ENCODE data around the gene CDKN1B.

The CDKN1B gene

DNA sequence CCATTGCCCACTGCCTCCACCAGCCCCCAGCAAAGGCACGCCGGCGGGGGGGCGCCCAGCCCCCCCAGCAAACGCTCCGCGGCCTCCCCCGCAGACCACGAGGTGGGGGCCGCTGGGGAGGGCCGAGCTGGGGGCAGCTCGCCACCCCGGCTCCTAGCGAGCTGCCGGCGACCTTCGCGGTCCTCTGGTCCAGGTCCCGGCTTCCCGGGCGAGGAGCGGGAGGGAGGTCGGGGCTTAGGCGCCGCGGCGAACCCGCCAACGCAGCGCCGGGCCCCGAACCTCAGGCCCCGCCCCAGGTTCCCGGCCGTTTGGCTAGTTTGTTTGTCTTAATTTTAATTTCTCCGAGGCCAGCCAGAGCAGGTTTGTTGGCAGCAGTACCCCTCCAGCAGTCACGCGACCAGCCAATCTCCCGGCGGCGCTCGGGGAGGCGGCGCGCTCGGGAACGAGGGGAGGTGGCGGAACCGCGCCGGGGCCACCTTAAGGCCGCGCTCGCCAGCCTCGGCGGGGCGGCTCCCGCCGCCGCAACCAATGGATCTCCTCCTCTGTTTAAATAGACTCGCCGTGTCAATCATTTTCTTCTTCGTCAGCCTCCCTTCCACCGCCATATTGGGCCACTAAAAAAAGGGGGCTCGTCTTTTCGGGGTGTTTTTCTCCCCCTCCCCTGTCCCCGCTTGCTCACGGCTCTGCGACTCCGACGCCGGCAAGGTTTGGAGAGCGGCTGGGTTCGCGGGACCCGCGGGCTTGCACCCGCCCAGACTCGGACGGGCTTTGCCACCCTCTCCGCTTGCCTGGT is at the start of gene CDKN1B:
Gene CDKN1B (plus strand): TSS at position 576 of the 793 bp plus-strand sequence. CDS start 472 bp downstream, outside the sequence.
- peak; percentile 94 for DNase-seq (ENCODE audit: low spot score)

DNA sequence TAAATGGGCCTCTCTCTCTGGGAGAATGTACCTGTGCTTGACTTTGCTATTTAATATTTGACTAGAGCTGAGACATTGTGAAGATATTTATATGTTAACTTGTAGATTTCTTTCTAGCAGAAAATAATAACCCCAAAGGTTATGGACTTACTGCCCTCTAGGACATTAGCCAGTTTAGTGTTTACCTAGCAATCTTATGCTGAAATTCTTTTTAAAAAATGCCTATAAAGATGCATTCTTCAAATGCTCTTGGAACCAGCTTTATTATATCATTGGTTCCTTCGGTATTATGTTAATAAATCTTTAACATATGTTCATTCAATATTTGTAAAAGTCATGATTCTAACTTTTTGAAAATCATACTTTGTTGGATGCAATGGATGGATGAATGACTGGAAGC is 49.2 kb upstream of the CDKN1B start:
- no peak for DNase-seq (ENCODE audit: low spot score)

DNA sequence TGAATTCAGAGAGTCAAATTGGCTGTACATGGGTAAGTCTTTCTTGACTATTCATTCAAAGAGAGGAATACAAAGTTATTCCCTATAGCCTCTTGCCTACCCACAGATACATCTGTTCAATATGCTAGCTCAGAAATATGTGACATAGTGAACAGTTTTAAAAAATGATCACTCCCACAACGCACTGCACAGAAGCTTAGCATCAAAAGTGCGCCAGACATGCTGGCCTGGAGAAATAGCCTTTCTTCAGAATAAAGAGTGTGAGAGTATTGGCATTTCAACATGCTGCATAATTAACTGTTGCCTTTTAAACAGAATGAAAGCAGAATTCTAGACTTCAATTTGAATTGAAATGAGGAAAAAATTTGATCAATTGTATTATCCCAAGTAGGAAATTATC is 48.1 kb upstream of the CDKN1B start:
- no peak for DNase-seq (ENCODE audit: low spot score)

DNA sequence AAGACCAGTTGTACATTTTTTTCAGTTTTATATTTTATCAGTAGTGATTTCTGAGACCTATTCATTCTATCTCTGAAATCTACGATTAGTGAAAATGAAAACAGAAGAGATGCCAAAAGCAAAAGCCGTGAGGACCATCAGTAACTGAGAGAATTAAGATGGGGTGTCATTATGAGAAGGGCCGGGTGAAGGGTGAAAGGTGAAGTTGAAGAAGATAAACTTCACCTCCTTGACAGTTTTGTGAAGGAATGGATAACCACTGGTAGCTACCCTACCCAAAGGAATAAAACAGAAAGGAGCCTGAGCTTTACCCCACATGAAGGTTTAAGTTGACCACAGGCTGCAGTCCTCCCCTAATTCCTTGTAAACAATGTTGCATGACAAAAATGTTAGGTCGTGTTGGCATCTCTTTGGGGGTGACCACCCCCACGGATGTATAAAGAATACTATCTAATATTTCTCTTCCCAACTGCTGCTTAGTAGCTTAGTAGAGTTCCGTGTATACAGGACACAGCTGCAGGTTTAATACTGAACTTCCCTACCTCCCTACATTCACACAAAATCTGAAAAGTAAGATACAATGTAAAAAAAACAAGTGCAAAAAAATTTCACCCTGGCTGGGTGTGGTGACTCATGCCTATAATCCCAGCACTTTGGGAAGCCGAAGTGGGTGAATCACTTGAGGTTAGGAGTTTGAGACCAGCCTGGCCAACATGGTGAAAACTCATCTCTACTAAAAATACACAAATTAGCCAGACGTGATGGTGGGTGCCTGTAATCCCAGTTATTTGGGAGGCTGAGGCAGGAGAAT is 45.1 kb upstream of the CDKN1B start:
- no peak for DNase-seq (ENCODE audit: low spot score)

DNA sequence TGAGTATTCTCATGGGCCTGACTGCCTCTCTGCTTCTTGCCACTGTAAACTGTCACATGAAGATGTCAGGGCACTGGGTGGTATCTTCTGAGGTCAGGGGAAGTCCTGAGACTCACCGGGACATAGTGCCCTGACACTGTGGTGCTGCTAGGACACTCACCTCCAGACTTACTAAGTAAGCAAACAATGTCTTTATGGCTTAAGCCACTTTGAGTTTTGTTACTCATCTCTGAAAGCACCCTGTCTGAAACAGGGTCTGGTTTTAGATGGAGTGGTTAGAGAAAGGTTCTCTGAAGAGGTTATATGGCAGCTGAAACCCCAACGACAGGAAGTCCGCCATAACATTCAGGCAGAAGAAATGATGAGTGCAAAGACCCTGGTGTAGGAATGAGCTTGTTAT is 43.9 kb upstream of the CDKN1B start:
- DNase-seq (ENCODE audit: low spot score), result no peak

DNA sequence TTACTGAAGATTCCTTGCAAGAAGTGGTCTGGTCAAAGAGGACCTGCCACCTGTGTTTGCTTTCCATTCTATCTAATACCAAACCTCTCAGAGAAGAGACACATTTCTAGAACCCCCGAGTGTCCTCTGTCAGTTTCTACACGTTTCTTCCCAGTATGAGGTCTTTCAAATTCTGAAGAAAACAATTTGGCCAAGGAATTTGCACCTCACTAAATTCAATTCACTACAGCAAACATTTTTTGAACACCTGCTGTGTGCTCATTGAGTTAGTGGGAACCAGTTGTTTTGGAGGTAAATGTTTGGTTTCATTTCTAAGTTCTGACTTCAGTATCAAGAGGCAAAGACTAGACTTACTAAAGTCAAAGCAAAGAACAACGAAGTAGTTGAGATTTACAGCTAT is 40.6 kb upstream of the CDKN1B start:
- DNase-seq (ENCODE audit: low spot score), result no peak

DNA sequence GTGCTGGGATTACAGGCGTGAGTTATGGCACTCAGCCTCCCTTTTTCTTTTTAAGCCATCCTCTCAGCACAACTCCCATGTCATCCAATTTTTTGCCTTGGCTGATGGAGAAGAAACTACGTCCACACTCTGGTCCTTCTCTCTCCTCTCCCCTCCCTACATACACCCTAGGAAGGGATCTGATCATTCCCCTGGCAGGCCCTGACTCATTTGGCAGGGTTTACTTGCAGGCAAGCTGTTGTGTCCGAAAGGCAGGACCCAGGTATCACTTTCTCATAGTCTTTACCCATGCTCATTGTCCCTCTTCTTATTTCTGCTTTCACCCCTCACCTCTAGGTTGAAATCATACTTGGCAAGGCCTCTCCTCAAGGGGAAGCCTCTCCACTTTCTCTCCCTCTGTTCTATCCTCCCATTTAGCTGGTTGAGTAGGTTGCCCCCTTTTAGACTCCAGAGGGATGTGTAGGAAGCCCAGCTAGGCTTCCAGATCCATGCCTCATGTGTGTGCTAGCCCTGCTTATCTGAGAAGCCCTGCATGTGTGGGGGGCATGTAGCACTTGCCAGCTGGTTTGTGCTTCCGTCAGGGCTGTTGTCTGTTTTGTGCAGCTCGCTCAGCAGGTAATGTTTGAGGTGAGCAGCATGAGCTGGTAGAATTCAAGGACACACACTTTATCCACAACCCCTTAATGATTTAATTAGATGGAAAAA is 36.0 kb upstream of the CDKN1B start:
- DNase-seq (ENCODE audit: low spot score), result no peak

DNA sequence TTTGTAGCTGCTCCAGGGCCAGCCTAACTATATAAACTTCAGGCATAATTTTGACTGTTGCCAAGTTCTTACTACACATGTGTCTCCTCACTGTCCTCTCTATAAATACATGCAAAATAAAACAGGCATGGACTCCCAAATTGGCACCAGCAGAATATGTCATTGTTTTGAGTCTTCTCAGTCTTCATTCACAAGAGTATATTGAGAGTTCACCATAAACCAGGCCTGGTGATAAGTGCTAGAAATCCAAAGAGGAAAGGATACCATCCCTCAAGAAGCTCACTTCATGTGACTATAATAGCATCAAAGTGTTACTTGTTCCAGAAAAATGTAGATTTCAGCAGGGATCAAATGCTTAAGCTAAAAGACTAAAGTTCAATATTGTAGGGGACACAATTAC is 34.9 kb upstream of the CDKN1B start:
- DNase-seq (ENCODE audit: low spot score), result no peak

DNA sequence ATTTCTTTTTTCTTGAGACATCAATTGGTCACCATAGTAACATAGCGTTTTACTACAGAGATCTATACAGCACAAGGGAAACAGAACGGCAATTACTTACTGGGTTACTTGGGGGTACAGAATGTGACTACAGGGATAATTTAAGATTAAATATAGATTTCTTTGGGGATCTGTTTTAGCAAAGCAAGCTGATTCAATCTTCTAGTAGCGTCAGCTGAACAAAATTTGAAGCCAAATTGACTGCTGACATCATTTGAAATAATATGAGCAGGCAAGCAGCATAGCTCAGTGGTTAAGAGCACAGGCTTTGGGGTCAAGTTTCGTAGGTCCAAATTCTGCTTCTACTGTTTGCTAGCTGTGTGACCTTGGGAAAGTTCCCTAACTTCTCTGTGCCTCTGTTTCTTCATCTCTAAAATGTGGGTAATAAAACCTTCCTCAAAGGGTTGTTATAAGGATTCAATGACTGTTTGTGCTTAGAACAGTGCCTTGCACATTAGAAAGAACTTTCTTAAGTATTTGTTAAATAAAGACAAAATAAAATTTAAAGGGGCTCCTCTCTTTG is 34.0 kb upstream of the CDKN1B start:
- no peak for DNase-seq (ENCODE audit: low spot score)

DNA sequence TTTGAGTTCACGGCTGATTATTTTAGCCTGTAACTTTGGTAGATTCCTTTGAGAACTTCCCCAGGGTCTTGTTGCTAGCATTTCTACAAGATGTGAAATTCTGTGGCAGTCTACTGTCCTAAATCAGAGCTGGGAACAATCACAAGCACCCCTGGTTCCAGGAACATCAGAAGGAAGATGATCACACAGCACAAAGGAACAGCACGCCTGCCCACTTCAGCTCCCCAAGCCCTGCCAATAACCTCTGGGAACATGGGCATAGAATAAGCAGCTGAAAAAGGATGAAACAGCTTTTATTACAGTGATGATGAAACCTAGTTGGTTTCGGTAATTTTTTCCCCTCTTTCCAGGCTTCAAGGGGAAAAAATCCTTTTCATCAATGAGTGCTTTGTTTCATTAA is 33.4 kb upstream of the CDKN1B start:
- DNase-seq (ENCODE audit: low spot score), result no peak

DNA sequence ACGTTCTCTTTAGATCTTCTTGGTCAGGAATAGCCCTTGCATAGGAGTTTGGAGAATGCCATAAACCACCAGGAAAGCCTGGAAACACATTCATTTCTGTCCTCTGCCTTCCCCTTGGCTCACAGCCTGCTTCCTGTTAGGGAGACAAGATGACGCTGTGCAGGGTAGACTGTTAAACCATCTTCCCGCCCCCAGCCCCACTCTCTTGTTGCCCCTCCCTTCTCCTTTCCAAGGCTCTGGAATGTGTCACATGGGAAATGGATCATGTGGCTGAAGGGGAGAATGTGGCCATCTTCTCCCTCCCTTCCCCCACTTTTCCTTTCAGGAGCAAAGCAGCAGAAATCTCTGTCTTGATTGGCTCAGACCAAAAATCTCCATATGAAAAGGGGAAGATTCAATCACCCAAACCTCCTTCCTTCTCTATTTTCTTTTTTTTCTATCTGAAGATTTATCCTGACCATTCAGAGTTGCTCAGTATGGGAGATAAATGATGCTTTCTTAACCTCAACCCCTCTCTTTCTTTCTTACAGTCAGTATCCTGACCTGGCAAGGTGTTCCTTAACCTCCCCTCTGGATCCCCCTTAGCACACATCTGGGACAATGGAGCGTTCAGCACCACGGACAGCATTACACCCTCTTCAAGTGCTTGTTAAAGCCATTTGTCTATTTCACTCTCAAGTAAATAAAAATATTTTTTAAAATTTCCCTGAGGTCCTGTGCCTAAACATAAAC is 32.6 kb upstream of the CDKN1B start:
- peak; percentile 87 for DNase-seq (ENCODE audit: low spot score)

DNA sequence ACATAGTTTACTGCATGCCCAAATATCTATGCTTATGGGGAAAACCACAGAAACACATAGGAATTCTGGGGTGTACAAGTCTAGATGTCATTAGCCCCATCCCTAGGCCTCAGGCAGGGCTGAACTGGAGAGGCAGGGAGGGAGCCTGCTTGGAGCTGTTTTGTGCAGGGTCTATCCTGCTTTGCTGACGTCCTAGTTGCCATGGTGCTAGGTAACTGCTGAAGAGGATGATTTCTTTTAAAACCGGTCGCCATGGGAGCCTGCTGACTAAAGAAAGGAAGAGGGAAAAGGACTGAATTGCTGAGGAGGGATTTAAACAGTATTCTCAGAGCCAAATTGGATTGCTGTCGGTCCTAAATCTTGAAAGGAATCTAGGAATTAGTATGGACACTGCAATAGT is 31.9 kb upstream of the CDKN1B start:
- peak; percentile 69 for DNase-seq (ENCODE audit: low spot score)

DNA sequence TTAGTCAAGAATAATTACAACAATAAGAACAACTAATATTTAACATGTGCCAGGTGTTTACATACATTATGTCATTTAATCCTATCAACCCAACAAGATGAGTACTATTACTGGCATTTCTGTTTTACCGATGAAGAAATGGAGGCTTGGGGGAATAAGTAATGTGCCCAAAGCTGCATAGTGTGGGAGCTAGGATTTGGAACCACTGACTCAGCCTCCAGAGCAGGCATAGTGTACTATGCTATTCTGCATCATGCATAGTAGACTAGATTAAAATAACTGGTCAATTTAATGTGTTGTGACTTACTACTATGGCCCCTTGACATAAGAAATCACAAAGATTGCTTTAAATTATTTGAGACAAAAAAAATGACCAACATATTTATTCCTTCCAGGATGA is 30.7 kb upstream of the CDKN1B start:
- DNase-seq (ENCODE audit: low spot score), result no peak

DNA sequence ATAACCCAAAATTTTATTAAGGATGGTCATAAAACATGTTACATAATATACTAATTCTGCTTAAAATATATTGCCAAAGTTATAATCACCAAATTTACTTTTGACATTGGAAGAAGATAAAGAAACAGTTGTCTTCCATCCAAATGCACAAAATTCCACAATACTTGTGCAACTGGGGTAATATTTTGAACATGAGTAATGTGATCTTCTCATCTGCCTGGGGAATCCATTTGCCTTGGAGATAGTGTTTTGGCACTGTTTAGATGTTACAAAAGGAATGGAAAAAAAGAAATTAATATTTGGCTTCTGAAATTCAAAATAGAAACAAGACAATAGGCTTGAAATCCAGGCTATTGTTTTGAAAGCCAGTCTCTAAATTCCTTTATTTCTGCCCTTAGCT is 30.2 kb upstream of the CDKN1B start:
- no peak for DNase-seq (ENCODE audit: low spot score)

DNA sequence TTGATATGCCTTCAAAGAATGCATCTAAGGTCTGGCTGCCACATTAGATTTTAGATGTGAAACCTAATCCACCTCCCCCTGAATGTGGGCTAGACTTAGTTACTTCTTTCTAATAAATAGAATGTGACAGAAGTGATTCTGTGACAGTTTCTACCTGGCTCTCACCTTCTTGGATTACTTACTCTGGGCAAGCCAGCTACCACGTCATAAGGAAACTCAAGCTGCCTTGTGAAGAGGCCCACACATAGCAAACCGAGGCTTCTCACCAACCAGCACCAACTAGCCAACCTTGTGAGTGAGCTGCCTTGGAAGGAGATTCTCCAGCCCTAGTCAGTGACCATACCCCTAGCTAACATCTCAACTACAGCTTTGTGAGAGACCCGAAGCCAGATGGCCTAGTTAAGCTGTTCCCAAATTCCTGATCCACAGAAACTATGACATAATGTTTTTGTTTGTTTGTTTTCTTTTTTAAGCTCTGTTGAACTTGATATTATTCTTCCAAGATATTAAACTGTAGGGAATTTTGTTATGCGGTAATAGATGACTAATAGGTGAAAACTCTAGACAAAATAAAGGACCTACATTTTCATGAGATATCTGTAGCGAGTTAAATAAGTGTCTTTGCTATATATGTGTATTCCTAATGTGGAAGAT is 27.4 kb upstream of the CDKN1B start:
- no peak for DNase-seq (ENCODE audit: low spot score)

DNA sequence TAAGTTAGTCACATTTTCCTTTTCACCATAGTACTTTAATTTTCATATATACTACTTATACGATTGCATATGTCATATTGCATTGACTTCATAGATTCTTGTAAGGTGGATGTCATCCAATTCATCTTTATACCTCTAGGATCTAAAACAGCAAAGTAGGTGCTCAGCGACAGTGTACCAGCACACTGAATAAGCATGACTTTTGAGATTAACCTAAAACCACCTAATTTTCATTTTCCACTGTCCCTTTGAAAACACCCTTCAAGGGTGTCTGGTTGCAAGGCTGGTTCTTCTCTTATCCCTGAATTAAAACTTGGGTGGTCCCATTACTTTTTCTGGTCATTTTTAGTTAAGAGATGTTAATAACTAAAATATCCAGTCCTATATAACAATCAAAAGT is 25.6 kb upstream of the CDKN1B start:
- no peak for DNase-seq (ENCODE audit: low spot score)

DNA sequence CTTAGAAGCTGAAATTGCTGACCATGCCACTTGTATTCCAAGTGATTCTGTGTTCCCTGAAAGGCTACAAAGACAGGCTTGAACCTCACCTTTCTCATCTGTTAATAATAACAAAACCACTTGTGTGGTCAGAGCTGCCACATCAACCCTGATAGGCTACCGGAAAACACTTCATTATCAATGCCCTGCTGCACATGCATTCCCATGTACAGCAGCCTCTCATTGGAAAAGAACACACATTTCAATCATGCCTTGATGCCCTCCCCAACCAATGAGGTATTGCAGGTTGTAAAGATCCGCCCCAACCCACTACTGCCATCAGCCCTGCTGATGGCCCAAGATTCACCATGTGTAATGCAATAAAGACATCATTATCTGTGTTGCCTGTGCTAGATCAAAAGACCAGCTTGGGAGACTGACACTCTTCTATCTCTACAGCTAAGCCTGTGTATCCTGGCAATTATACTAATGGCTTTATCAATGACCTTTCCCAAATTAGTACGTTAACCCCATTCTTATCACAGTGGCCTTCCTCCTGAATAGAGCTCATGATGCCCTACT is 24.0 kb upstream of the CDKN1B start:
- DNase-seq (ENCODE audit: low spot score), result no peak

DNA sequence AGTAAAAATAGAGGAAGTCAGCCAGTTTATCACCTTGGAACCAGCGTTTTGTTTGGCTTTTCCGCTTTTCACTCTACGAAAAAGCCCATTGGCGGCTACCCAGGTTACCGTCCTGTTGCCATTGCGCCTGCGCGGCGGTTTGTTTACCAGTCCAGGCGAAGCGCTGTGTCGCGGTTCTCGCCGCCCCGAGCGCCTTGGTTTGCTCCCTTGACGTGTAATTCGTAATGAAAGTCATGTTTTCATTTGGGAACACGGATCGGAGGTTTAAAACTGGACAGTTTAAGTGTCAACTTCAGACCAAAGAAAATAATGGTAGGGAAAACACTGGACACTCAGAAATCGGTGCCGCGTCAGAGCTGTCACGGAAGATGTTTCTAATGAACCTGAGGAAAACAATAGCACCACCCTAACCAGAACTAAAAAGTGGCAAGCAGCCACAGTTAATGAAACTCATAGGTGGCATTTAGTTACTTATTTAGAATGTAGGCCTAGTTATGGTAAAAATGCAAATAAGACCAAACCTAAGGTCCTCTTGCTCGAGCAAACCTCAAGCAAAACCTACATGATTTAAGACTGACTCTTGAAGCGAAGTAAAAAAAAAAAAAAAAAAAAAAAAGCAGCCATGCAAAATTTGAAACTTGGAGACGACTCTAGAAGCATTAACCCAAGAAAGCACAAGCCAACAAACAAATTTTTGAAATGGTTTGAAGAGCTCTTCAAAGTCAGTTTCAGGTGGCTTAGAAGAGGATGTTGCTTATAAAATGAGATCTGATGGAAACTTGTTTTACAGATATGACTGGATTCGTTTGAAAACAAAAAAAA is 20.4 kb upstream of the CDKN1B start:
- peak; percentile 87 for DNase-seq (ENCODE audit: low spot score)

DNA sequence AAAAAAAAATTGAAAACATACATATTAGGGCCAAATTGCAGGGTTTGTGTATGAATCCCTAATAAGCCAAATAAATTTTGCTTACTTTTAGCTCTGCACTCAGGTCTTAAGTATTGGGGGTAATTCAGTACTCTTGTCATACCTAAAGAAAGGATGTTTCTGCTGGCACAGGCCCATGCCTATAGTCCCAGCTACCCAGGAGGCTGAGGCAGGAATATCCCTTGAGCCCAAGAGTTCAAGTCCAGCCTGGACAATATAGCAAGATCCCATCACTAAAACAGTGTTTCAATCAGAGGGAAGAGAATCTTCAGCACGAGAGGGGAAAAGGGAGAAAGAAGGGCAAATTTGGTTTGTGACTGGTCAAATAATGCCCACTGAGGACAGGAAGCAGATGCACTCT is 17.8 kb upstream of the CDKN1B start:
- DNase-seq (ENCODE audit: low spot score), result no peak

DNA sequence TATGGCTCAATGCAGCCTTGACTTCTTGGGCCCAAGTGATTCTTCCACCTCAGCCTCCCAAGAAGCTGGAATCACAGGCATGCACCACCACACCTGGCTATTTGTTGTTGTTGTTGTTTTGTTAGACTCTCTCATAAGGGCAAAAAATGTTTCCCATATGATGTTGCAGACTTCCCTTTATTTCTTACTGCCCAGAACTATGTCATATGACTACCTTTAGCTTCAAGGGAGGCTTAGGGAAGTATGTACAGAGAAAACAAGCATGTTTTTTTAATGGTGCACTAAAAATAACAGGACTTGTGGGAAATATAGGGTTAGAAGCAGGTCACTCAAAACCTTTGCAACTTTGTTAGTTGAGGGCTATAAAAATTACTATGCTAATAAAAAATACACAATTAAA is 16.9 kb upstream of the CDKN1B start:
- no peak for DNase-seq (ENCODE audit: low spot score)
